Upper lobe of left lung (tissue), 4 donors: ENCODE results near the gene RAB11FIP4.

ENCODE experiments used
- CTCF ChIP-seq, 6 experiments: fragments of 450-650 bp in 4 of 6; fragments of 200-600 bp in 2 of 6; sonication (generic) in 2 of 6; IDR thresholded peaks; one replicate each; pipeline ENCODE4 v1.5.1; 2016 to 2019; ENCODE audit warnings: antibody characterized with exemption in 6 of 6
- EP300 ChIP-seq, 4 donors: sonication (generic); formaldehyde crosslinking; IDR thresholded peaks; one replicate each; pipeline ENCODE4 v1.5.1; 2017; ENCODE audit warnings: antibody characterized with exemption in 4 of 4, control low read depth in 2 of 4
- POLR2A ChIP-seq, 4 donors: fragments of 450-650 bp; IDR thresholded peaks; one replicate each; pipeline ENCODE4 v1.5.1; 2016 to 2017; ENCODE audit warnings: antibody characterized with exemption in 4 of 4, mild to moderate bottlenecking in 2 of 4
- POLR2AphosphoS5 ChIP-seq, 2 donors: sonication (generic); formaldehyde crosslinking; IDR thresholded peaks; one replicate each; pipeline ENCODE4 v1.5.1; 2017; ENCODE audit warnings: antibody characterized with exemption in 2 of 2

DNA sequence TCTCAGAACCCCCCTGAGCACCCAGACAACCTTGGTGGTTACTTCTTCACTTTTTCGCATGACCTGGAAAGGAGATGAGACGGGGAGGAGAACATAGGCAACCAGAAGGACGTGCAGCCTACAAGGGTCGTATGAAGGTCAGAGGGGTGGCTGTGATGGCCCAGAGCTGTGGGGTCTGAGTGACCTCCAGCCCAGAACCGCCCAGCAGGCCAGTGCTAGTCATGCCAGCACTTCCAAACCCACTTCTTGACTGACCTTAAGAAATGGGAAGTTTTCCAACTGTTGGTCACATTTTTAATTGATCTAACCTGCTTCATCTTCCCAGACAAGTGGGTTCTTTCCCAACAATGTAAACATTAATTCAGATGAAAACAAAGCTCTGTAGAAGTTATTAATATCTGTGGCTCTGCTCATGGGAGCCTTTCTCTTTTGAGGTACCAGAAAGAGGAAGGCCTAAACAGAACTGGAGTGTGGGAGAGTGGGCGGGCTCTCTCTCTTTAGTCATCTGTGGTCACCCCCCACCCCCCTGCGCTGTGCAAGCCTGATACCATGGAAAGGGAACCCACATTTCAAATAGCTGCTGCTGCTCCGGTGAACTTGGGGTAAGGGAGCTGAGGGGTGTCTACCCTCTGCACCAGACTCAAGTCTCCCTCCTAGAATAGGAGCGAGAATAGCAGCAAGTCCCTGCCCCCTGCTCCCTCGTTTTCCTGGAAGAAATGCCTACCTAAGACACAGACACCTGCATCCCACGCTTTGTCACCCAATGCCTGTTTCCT, 101.6 kb downstream of the RAB11FIP4 start:
- TF ChIP-seq CTCF (IDR thresholded peaks at IDR 0.05) (no peak), POLR2A (IDR thresholded peaks at IDR 0.05) (no peak), POLR2AphosphoS5 (IDR thresholded peaks at IDR 0.05) (no peak), EP300 (IDR thresholded peaks at IDR 0.05) (no peak)
